GM23338 (cell line): ENCODE results near the gene LMF1. TPM values are rescaled to one million over a fixed set of nuclear protein-coding genes. Genes with fewer than 3 reads are reported as not detected.

ENCODE experiments used
- ATAC-seq: fragments of 200-7000 bp; cut with Tn5 transposase; 3 replicates; pipeline ENCODE4 v1.9.1; 2020
- DNase-seq: peaks from one replicate; pipeline ENCODE4 v3.0.0-alpha.2; 2015; ENCODE audit warnings: low spot score
- H2AFZ ChIP-seq: fragments of 200-600 bp; sonication (generic); 2 replicates; pipeline ENCODE4 v1.8.0; 2016; ENCODE audit warnings: antibody characterized with exemption, mild to moderate bottlenecking, moderate library complexity
- H3F3A ChIP-seq: fragments of 200-600 bp; sonication (generic); replicated peaks from 2 replicates; pipeline ENCODE4 v1.8.0; 2017; ENCODE audit warnings: antibody characterized with exemption, mixed run types, low read depth
- H3K27ac ChIP-seq: fragments of 200-600 bp; sonication (generic); 2 replicates; pipeline ENCODE4 v1.6.1; 2016; ENCODE audit warnings: low read depth
- H3K27me3 ChIP-seq: fragments of 200-600 bp; sonication (generic); 2 replicates; pipeline ENCODE4 v1.8.0; 2016; ENCODE audit warnings: mild to moderate bottlenecking, mixed run types, moderate library complexity; ENCODE audit not compliant: insufficient read depth
- H3K36me3 ChIP-seq: fragments of 200-600 bp; sonication (generic); 2 replicates; pipeline ENCODE4 v1.8.0; 2016; ENCODE audit warnings: mild to moderate bottlenecking; ENCODE audit not compliant: insufficient read depth
- H3K4me1 ChIP-seq: fragments of 200-600 bp; sonication (generic); 2 replicates; pipeline ENCODE4 v1.8.0; 2016; ENCODE audit warnings: mild to moderate bottlenecking, moderate library complexity; ENCODE audit not compliant: insufficient read depth
- H3K4me2 ChIP-seq: fragments of 200-600 bp; sonication (generic); 2 replicates; pipeline ENCODE4 v1.7.1; 2017; ENCODE audit warnings: mixed run types
- H3K4me3 ChIP-seq: fragments of 200-600 bp; sonication (generic); 2 replicates; pipeline ENCODE4 v1.6.1; 2016; ENCODE audit warnings: mixed run types
- H3K79me2 ChIP-seq: fragments of 200-600 bp; sonication (generic); replicated peaks from 2 replicates; pipeline ENCODE4 v1.8.0; 2017; ENCODE audit warnings: mild to moderate bottlenecking; ENCODE audit not compliant: insufficient read depth
- H3K9me2 ChIP-seq: fragments of 200-600 bp; sonication (generic); 2 replicates; pipeline ENCODE4 v1.8.0; 2017; ENCODE audit not compliant: insufficient read depth
- H4K20me1 ChIP-seq: fragments of 200-600 bp; sonication (generic); replicated peaks from 2 replicates; pipeline ENCODE4 v1.8.0; 2017; ENCODE audit warnings: mild to moderate bottlenecking; ENCODE audit not compliant: insufficient read depth
- H3K27ac Mint-ChIP-seq: 2 replicates; pipeline ENCODE4 v1.8.0; 2020; ENCODE audit warnings: inconsistent platforms, mild to moderate bottlenecking, moderate library complexity, mixed read lengths
- H3K27me3 Mint-ChIP-seq: 3 replicates; pipeline ENCODE4 v1.8.0; 2022; ENCODE audit warnings: low read depth, mild to moderate bottlenecking, moderate library complexity, mixed read lengths, inconsistent platforms; ENCODE audit not compliant: insufficient read depth, poor library complexity
- H3K36me3 Mint-ChIP-seq: 3 replicates; pipeline ENCODE4 v1.8.0; 2021; ENCODE audit warnings: low read depth, mild to moderate bottlenecking, inconsistent platforms, moderate library complexity, mixed read lengths
- H3K4me1 Mint-ChIP-seq: 3 replicates; pipeline ENCODE4 v1.8.0; 2020; ENCODE audit warnings: mild to moderate bottlenecking, inconsistent platforms, mixed read lengths
- H3K4me3 Mint-ChIP-seq: 3 replicates; pipeline ENCODE4 v1.8.0; 2021; ENCODE audit warnings: moderate library complexity, mild to moderate bottlenecking, inconsistent platforms, mixed read lengths
- H3K9me3 Mint-ChIP-seq: 3 replicates; pipeline ENCODE4 v1.8.0; 2020; ENCODE audit warnings: moderate library complexity, mild to moderate bottlenecking, inconsistent platforms, mixed read lengths
- CTCF ChIP-seq, 2 experiments: fragments of 200-600 bp in 1 of 2; sonication (generic) in 1 of 2; conservative IDR thresholded peaks; 2 replicates each; pipeline versions ENCODE4 v1.5.1 to v1.6.1; 2016 to 2017; ENCODE audit warnings: antibody characterized with exemption in 2 of 2, low read depth in 2 of 2, mild to moderate bottlenecking in 2 of 2, moderate library complexity in 1 of 2
- JUNB ChIP-seq: IDR thresholded peaks from one replicate; pipeline ENCODE4 v1.6.1; 2016; ENCODE audit warnings: antibody characterized with exemption; ENCODE audit not compliant: unreplicated experiment
- POLR2AphosphoS5 ChIP-seq: IDR thresholded peaks from 2 replicates; pipeline ENCODE4 v1.6.1; 2016; ENCODE audit warnings: antibody characterized with exemption, low read depth
- polyA plus RNA-seq: library from polyadenylated mRNA; unstranded; fragments of >200 nt; fragmentation: Nextera tagmentation; extraction: Ambion mirVana; gene quantifications from 2 replicates; pipeline ENCODE4 v1.2.1, GENCODE V29; 2016
- total RNA-seq: library from RNA; depleted of rRNA; stranded (reverse); fragments of >200 nt; shearing (Covaris generic); gene quantifications from 2 replicates; pipeline ENCODE4 v1.2.3, GENCODE V29; 2014

LMF1 gene
- total and polyA plus RNA-seq, 2 experiments from 2014 or later = 4.2 to 10.1 TPM

GRCh38 chr16:886802-887731 lies 83.7 kb downstream of the LMF1 start:
- Histone ChIP-seq H3K4me1 (peaks cover 4% of the 10 kb centered on the region; the same call in 1 of the 2 replicates), H4K20me1 (no peaks in the 10 kb centered on the region), H3F3A (0 out of 2 replicates have a peak, but pooled peaks cover 13% of the 10 kb centered on the region), H3K9me2 (no peaks in the 10 kb centered on the region), H3K27ac (peak overlapping the region; percentile 87), H3K36me3 (no peaks in the 10 kb centered on the region), H3K4me2 (peak overlapping the region; percentile 91), H3K27me3 (no peaks in the 10 kb centered on the region; the same call in 1 of the 2 replicates), H3K4me3 (peak overlapping the region; percentile 68), H2AFZ (peak overlapping the region; percentile 95; the same call in 1 of the 2 replicates), H3K79me2 (no peaks in the 10 kb centered on the region)
- Mint-ChIP-seq H3K36me3 (no peaks in the 10 kb centered on the region), H3K27ac (no peak overlapping the region), H3K9me3 (no peaks in the 10 kb centered on the region; the same call in 2 of the 3 replicates), H3K4me3 (peak overlapping the region; percentile 67), H3K4me1 (peaks cover 12% of the 10 kb centered on the region; the same call in 2 of the 3 replicates), H3K27me3 (peaks cover 14% of the 10 kb centered on the region)
- peak; percentile 81 for DNase-seq
- peak; percentile 46 for ATAC-seq
- peak; percentile 27; the same call in 1 of the 2 replicates for TF ChIP-seq POLR2AphosphoS5
- no peak for TF ChIP-seq CTCF (conservative IDR thresholded peaks at IDR 0.05; ENCODE audit: low read depth in 2 of 2)

- Histone ChIP-seq H3K27me3 (no peaks in the 10 kb centered on the region; the same call in 1 of the 2 replicates), H3K4me3 (peak overlapping the region; percentile 44), H4K20me1 (no peaks in the 10 kb centered on the region), H3K27ac (no peak overlapping the region; the same call in 1 of the 2 replicates), H2AFZ (no peak overlapping the region), H3K36me3 (no peaks in the 10 kb centered on the region), H3K9me2 (no peaks in the 10 kb centered on the region), H3F3A (0 out of 2 replicates have a peak, but pooled peaks cover 13% of the 10 kb centered on the region), H3K4me2 (peak overlapping the region; percentile 61), H3K79me2 (no peaks in the 10 kb centered on the region), H3K4me1 (peaks cover 4% of the 10 kb centered on the region; the same call in 1 of the 2 replicates)
- DNase-seq (peak; percentile 77), ATAC-seq (peak; percentile 78)
- Mint-ChIP-seq H3K4me3 (no peak overlapping the region; the same call in 2 of the 3 replicates), H3K27me3 (peaks cover 12% of the 10 kb centered on the region), H3K27ac (no peak overlapping the region; the same call in 1 of the 2 replicates), H3K9me3 (no peaks in the 10 kb centered on the region; the same call in 2 of the 3 replicates), H3K4me1 (peaks cover 12% of the 10 kb centered on the region; the same call in 2 of the 3 replicates), H3K36me3 (no peaks in the 10 kb centered on the region)
- TF ChIP-seq JUNB = no peak
- TF ChIP-seq CTCF (conservative IDR thresholded peaks at IDR 0.05; ENCODE audit: low read depth in 2 of 2) = peak in 1 of 2 experiments; percentile 21; a peak in 1 of 4 replicates
Observed at GRCh38 chr16:886084-886543, 84.7 kb downstream of the LMF1 start.
